ENCODE results near the gene SMAD2.

GRCh38 chr18:47968721-47969120 is 38.3 kb upstream of the SMAD2 start:
- TF ChIP-seq CTCF (IDR thresholded peaks at IDR 0.05) (no peak), REST (IDR thresholded peaks at IDR 0.05; ENCODE audit: insufficient read depth in 1 of 2, low read depth in 2 of 2, low read length in 1 of 2) (no peak), POLR2AphosphoS5 (IDR thresholded peaks at IDR 0.05; ENCODE audit: low read depth, low read length) (no peak), SIN3A (IDR thresholded peaks at IDR 0.05; ENCODE audit: borderline replicate concordance, insufficient read depth, low read depth, low read length) (no peak)
